GM19025 (cell line): ENCODE results near the gene HSF2BP.
A peak's percentile ranks its signal among the peaks of the same experiment; 100 is the strongest.
"Not testable (repeated sequence)": the region's sequence is repeated elsewhere in the genome, so short reads cannot be mapped to it uniquely, and the experiment has no call there.

ENCODE experiments used
- ATAC-seq: cut with Tn5 transposase; IDR thresholded peaks from one replicate; pipeline ENCODE4 v1.9.1; 2021; ENCODE audit warnings: mild to moderate bottlenecking, low read depth, moderate library complexity; ENCODE audit not compliant: unreplicated experiment

Gene HSF2BP

GRCh38 chr21:43653626-43654025 is 5.7 kb downstream of the HSF2BP start:
- ATAC-seq, result no peak

GRCh38 chr21:43652616-43653015 is 6.7 kb downstream of the HSF2BP start:
- no peak for ATAC-seq

- not testable (repeated sequence) for ATAC-seq
Measured at GRCh38 chr21:43651926-43652325, 7.4 kb downstream of the HSF2BP start.

GRCh38 chr21:43648171-43648570 is 11.1 kb downstream of the HSF2BP start:
- ATAC-seq, result no peak

- peak; percentile 58 for ATAC-seq
Measured at GRCh38 chr21:43646550-43647260, 12.6 kb downstream of the HSF2BP start.

GRCh38 chr21:43645976-43646375 is 13.3 kb downstream of the HSF2BP start:
- ATAC-seq, result no peak

GRCh38 chr21:43645136-43645891 is 14.0 kb downstream of the HSF2BP start:
- ATAC-seq, result no peak

- ATAC-seq, result no peak
Measured at GRCh38 chr21:43644609-43645008, 14.7 kb downstream of the HSF2BP start.

- no peak for ATAC-seq
Measured at GRCh38 chr21:43644071-43644470, 15.2 kb downstream of the HSF2BP start.

GRCh38 chr21:43643193-43643592 is 16.1 kb downstream of the HSF2BP start:
- no peak for ATAC-seq

GRCh38 chr21:43640400-43640799 is 18.9 kb downstream of the HSF2BP start:
- ATAC-seq, result no peak

- ATAC-seq, result no peak
Measured at GRCh38 chr21:43639470-43640353, 19.6 kb downstream of the HSF2BP start.

GRCh38 chr21:43637530-43638158 is 21.6 kb downstream of the HSF2BP start:
- ATAC-seq, result no peak

GRCh38 chr21:43635436-43635835 is 23.9 kb downstream of the HSF2BP start:
- no peak for ATAC-seq

GRCh38 chr21:43634618-43635017 is 24.7 kb downstream of the HSF2BP start:
- no peak for ATAC-seq

- no peak for ATAC-seq
Measured at GRCh38 chr21:43632373-43632905, 26.8 kb downstream of the HSF2BP start.

GRCh38 chr21:43631411-43632107 is 27.7 kb downstream of the HSF2BP start:
- no peak for ATAC-seq

GRCh38 chr21:43627527-43627926 is 31.8 kb downstream of the HSF2BP start:
- no peak for ATAC-seq

- no peak for ATAC-seq
Measured at GRCh38 chr21:43626390-43626789, 32.9 kb downstream of the HSF2BP start.

- ATAC-seq, result no peak
Measured at GRCh38 chr21:43624339-43624738, 34.9 kb downstream of the HSF2BP start.
